Measurements from ENCODE around the gene MAP3K14.

GRCh38 chr17:45361976-45362375 lies 45.2 kb upstream of the MAP3K14 start:
- TF ChIP-seq POLR2A (IDR thresholded peaks at IDR 0.05; ENCODE audit: low read length) (no peak), GATA1 (IDR thresholded peaks at IDR 0.05; ENCODE audit: low read depth, low read length) (no peak)
